Endothelial cell of umbilical vein (primary cell): ENCODE data around the gene FILIP1. TPM values are rescaled to one million over a fixed set of nuclear protein-coding genes. Genes with fewer than 3 reads are reported as not detected.
A peak's percentile ranks its signal among the peaks of the same experiment; 100 is the strongest.

Experiments
- BruUV-seq: library from RNA; stranded (reverse); fragments of 400-500 nt; replicated peaks from 2 replicates; lab custom pipeline; 2021; lab: Mats Ljungman, UMichigan
- CTCF ChIA-PET: fragments of 300-600, 350-600 bp; sonication (Branson Sonifier 250); formaldehyde crosslinking; loops from one replicate; lab custom pipeline; 2021; ENCODE audit warnings: antibody characterized with exemption, inconsistent platforms; lab: Charles Lee
- POLR2A ChIA-PET: fragments of 300-600, 350-600 bp; sonication (Branson Sonifier 250); formaldehyde crosslinking; loops from one replicate; lab custom pipeline; 2021; ENCODE audit warnings: antibody characterized with exemption, inconsistent platforms; lab: Charles Lee
- DNase-seq: peaks from one replicate; pipeline ENCODE4 v3.0.0-alpha.2; 2011; ENCODE audit warnings: low read depth, low spot score
- FAIRE-seq: peaks from 2 replicates; lab custom pipeline; 2011; peaks lifted over from hg19 to GRCh38; lab: Jason Lieb, UNC
- H2AFZ ChIP-seq: 2 replicates; pipeline ENCODE4 v1.6.0; 2012; ENCODE audit warnings: low read depth, low read length, control low read depth, inconsistent platforms
- H3K27ac ChIP-seq: 2 replicates; pipeline ENCODE4 v1.5.1; 2011; ENCODE audit warnings: low read depth, mild to moderate bottlenecking, control low read depth, low read length, moderate library complexity; ENCODE audit not compliant: insufficient read depth
- H3K27me3 ChIP-seq, 2 experiments: 2 replicates each; pipeline versions ENCODE4 v1.6.0 to v1.6.1; 2011; ENCODE audit warnings: low read length in 2 of 2, mixed read lengths in 1 of 2; ENCODE audit not compliant: control insufficient read depth in 2 of 2, insufficient read depth in 2 of 2
- H3K36me3 ChIP-seq, 2 experiments: 2 replicates in 1 of 2; 3 replicates in 1 of 2; pipeline ENCODE4 v1.5.1; 2011; ENCODE audit warnings: low read length in 2 of 2, mild to moderate bottlenecking in 1 of 2, moderate library complexity in 1 of 2; ENCODE audit not compliant: control insufficient read depth in 2 of 2, insufficient read depth in 2 of 2; ENCODE audit errors: extremely low read depth in 1 of 2
- H3K4me1 ChIP-seq: 3 replicates; pipeline ENCODE4 v1.5.1; 2011; ENCODE audit warnings: mild to moderate bottlenecking, low read length; ENCODE audit not compliant: control insufficient read depth, insufficient read depth; ENCODE audit errors: extremely low read depth
- H3K4me2 ChIP-seq: 2 replicates; pipeline ENCODE4 v1.6.1; 2011; ENCODE audit warnings: low read length, control low read depth, mixed read lengths; ENCODE audit not compliant: insufficient read depth
- H3K4me3 ChIP-seq, 3 experiments: fragments of 200-600 bp in 1 of 3; sonication (generic), shearing (Covaris generic) in 1 of 3; replicated peaks in 1 of 3; 2 replicates each; pipeline ENCODE4 v1.5.1; 2011 to 2016; ENCODE audit warnings: control low read depth in 3 of 3, low read length in 3 of 3, mild to moderate bottlenecking in 2 of 3, inconsistent platforms in 1 of 3, low read depth in 1 of 3, moderate library complexity in 1 of 3; ENCODE audit not compliant: insufficient read depth in 1 of 3
- H3K79me2 ChIP-seq: 2 replicates; pipeline ENCODE4 v1.6.0; 2012; ENCODE audit warnings: low read length, inconsistent platforms; ENCODE audit not compliant: control insufficient read depth, insufficient read depth
- H3K9ac ChIP-seq: replicated peaks from 2 replicates; pipeline ENCODE3; 2011; ENCODE audit warnings: low read length, control low read depth; ENCODE audit not compliant: insufficient read depth; ENCODE audit errors: extremely low read depth
- H3K9me1 ChIP-seq: replicated peaks from 3 replicates; pipeline ENCODE4 v1.6.0; 2011; ENCODE audit warnings: mild to moderate bottlenecking, low read length; ENCODE audit not compliant: control insufficient read depth, insufficient read depth; ENCODE audit errors: extremely low read depth
- H3K9me3 ChIP-seq: replicated peaks from 2 replicates; pipeline ENCODE4 v1.5.1; 2012; ENCODE audit warnings: low read length, inconsistent platforms; ENCODE audit not compliant: control insufficient read depth, insufficient read depth
- H4K20me1 ChIP-seq: replicated peaks from 2 replicates; pipeline ENCODE3; 2011; ENCODE audit warnings: mild to moderate bottlenecking, low read length; ENCODE audit not compliant: control insufficient read depth, insufficient read depth; ENCODE audit errors: extremely low read depth
- CTCF ChIP-seq, 2 donors: IDR thresholded peaks; 1 replicate in 1 of 2; 2 replicates in 1 of 2; pipeline ENCODE4 v1.5.1; 2011; ENCODE audit warnings: low read length in 2 of 2, mild to moderate bottlenecking in 2 of 2, moderate library complexity in 2 of 2, control low read depth in 1 of 2, inconsistent platforms in 1 of 2, low read depth in 1 of 2; ENCODE audit not compliant: insufficient read depth in 1 of 2; ENCODE audit errors: extremely low read depth in 1 of 2
- EZH2 ChIP-seq: IDR thresholded peaks from 2 replicates; pipeline ENCODE4 v1.6.1; 2012; ENCODE audit warnings: borderline replicate concordance, low read depth, mild to moderate bottlenecking, moderate library complexity, low read length, inconsistent platforms; ENCODE audit not compliant: severe bottlenecking
- FOS ChIP-seq: IDR thresholded peaks from 2 replicates; pipeline ENCODE4 v1.6.1; 2011; ENCODE audit warnings: mild to moderate bottlenecking, low read length, moderate library complexity, borderline replicate concordance; ENCODE audit not compliant: insufficient read depth
- GATA2 ChIP-seq: IDR thresholded peaks from 2 replicates; pipeline ENCODE4 v1.7.0; 2011; ENCODE audit warnings: low read depth, mild to moderate bottlenecking, moderate library complexity, mixed read lengths, low read length; ENCODE audit not compliant: insufficient read length, insufficient read depth
- JUN ChIP-seq: IDR thresholded peaks from 2 replicates; pipeline ENCODE4 v1.6.1; 2011; ENCODE audit warnings: borderline replicate concordance, low read depth; ENCODE audit not compliant: insufficient read length, insufficient read depth
- MAX ChIP-seq: IDR thresholded peaks from 2 replicates; pipeline ENCODE4 v1.6.1; 2011; ENCODE audit not compliant: insufficient read depth, insufficient read length
- MYC ChIP-seq: IDR thresholded peaks from one replicate; pipeline ENCODE4 v1.6.1; 2011; ENCODE audit warnings: mild to moderate bottlenecking, low read depth, low read length
- POLR2A ChIP-seq: IDR thresholded peaks from 2 replicates; pipeline ENCODE4 v1.6.1; 2012; ENCODE audit warnings: low read depth, mild to moderate bottlenecking, control low read depth, low read length
- POLR2AphosphoS5 ChIP-seq: IDR thresholded peaks from 2 replicates; pipeline ENCODE4 v1.6.1; 2012; ENCODE audit warnings: low read depth, mild to moderate bottlenecking, control low read depth, low read length, moderate library complexity; ENCODE audit not compliant: insufficient read depth
- dilution Hi-C: fragments of 300-500 bp; cut with MboI; formaldehyde crosslinking; loops from one replicate; pipeline ENCODE4 v1.15.0; 2019; ENCODE audit warnings: low sequenced_read_pairs; ENCODE audit not compliant: extremely low pct_ligation_motif_present
- intact Hi-C: fragments of 100-400 bp; cut with micrococcal nuclease; formaldehyde crosslinking; loops from one replicate; pipeline ENCODE4 v1.10.0; 2022
- polyA plus RNA-seq, 4 experiments: library from polyadenylated mRNA; depleted of rRNA in 3 of 4; stranded (reverse) in 3 of 4; unstranded in 1 of 4; fragments of >200 nt; gene quantifications; 2 replicates each; pipeline versions ENCODE4 v1.2.1 to v1.2.3, GENCODE V29; 2011 to 2012; ENCODE audit warnings: missing spikeins in 1 of 4
- total RNA-seq: library from RNA; stranded (reverse); gene quantifications from 2 replicates; pipeline ENCODE4 v1.2.3, GENCODE V29; 2021

FILIP1 gene
- total and polyA plus RNA-seq, 2 donors (not counting 3 experiments of a cell fraction or from before 2014, with no cell fraction given), result 2.8 to 13.7 TPM

GRCh38 chr6:75267461-75267860 is 226.1 kb downstream of the FILIP1 start:
- peak overlapping the region in 1 of 3 experiments; percentile 40 for H3K4me3 ChIP-seq
- peak overlapping the region; percentile 32 for H3K9ac ChIP-seq
- H3K36me3 ChIP-seq, result peaks cover 0 to 7% of the 10 kb centered on the region in 2 experiments
- intact Hi-C loops (no loop called here), dilution Hi-C loops (no loop called here)
- ChIA-PET CTCF (interaction anchor here (0.8 to 3.3 kb wide), 25 partner anchors 8 to 336 kb away, joined by 3 to 95 read pairs (median 6); partner anchors contain the start of gene TMEM30A), POLR2A (interaction anchor here (1.0 kb wide), 1 partner anchor 38 kb away, joined by 5 read pairs; no protein-coding TSS in a partner anchor)
- H3K27me3 ChIP-seq, result no peaks in the 10 kb centered on the region
- no peak overlapping the region for H2AFZ ChIP-seq
- H3K9me3 ChIP-seq, result no peaks in the 10 kb centered on the region
- peaks cover 81% of the 10 kb centered on the region for H3K79me2 ChIP-seq
- no peak for TF ChIP-seq CTCF (IDR thresholded peaks at IDR 0.05; ENCODE audit: extremely low read depth in 1 of 2, insufficient read depth in 1 of 2, low read depth in 1 of 2, low read length in 2 of 2)
- peak; percentile 10 for TF ChIP-seq FOS
- TF ChIP-seq EZH2, result no peak
- TF ChIP-seq JUN, result peak; percentile 9
- TF ChIP-seq MYC, result no peak
- peak; percentile 17 for TF ChIP-seq GATA2
- TF ChIP-seq POLR2AphosphoS5, result peak; percentile 25
- TF ChIP-seq POLR2A, result no peak
- TF ChIP-seq MAX, result no peak
- no TSS peak for BruUV-seq
- peak; percentile 81 for DNase-seq
- peak overlapping the region; percentile 88 for H3K4me2 ChIP-seq
- no peaks in the 10 kb centered on the region for H4K20me1 ChIP-seq
- FAIRE-seq, result peak; percentile 75
- peaks cover 19% of the 10 kb centered on the region for H3K4me1 ChIP-seq
- H3K9me1 ChIP-seq, result no peaks in the 10 kb centered on the region
- H3K27ac ChIP-seq, result peak overlapping the region; percentile 72
